Left lung (tissue), 10 donors: ENCODE data around the gene GDPD5. TPM values are rescaled to one million over a fixed set of nuclear protein-coding genes. Genes with fewer than 3 reads are reported as not detected.
A peak's percentile ranks its signal among the peaks of the same experiment; 100 is the strongest.

Source experiments
- ATAC-seq: fragments of 200-7000 bp; cut with Tn5 transposase; one replicate; pipeline ENCODE4 v1.9.1; 2020; ENCODE audit warnings: moderate library complexity
- DNase-seq, 4 donors: peaks; one replicate each; pipeline ENCODE4 v3.0.0-alpha.2; 2013 to 2020
- H3K27ac ChIP-seq, 2 donors: fragments of 200-600 bp; sonication (generic) in 1 of 2; one replicate each; pipeline versions ENCODE4 v1.5.0 to v1.8.0; 2020 to 2021
- H3K27me3 ChIP-seq, 2 donors: fragments of 200-600 bp; sonication (generic) in 1 of 2; one replicate each; pipeline versions ENCODE4 v1.5.0 to v1.8.0; 2020 to 2021
- H3K36me3 ChIP-seq, 2 donors: fragments of 200-600 bp; sonication (generic) in 1 of 2; one replicate each; pipeline versions ENCODE4 v1.5.0 to v1.8.0; 2020 to 2021
- H3K4me1 ChIP-seq, 2 donors: fragments of 200-600 bp; one replicate each; pipeline ENCODE4 v1.8.0; 2021
- H3K4me3 ChIP-seq, 2 donors: fragments of 200-600 bp; sonication (generic) in 1 of 2; one replicate each; pipeline versions ENCODE4 v1.5.0 to v1.8.0; 2020 to 2021; ENCODE audit warnings: mild to moderate bottlenecking in 1 of 2
- H3K9me3 ChIP-seq, 2 donors: fragments of 200-600 bp; sonication (generic) in 1 of 2; one replicate each; pipeline versions ENCODE4 v1.5.0 to v1.8.0; 2020 to 2021
- CTCF ChIP-seq, 2 donors: fragments of 200-600 bp; sonication (generic) in 1 of 2; IDR thresholded peaks; one replicate each; pipeline versions ENCODE4 v1.5.0 to v1.8.0; 2021; ENCODE audit warnings: antibody characterized with exemption in 2 of 2
- intact Hi-C, 2 donors: fragments of 100-400 bp; cut with DNase I; formaldehyde crosslinking; loops; one replicate each; pipeline versions ENCODE4 v1.11.2 to v1.14.2; 2022
- polyA plus RNA-seq, 6 donors: library from polyadenylated mRNA; unstranded; fragments of 120-200 nt; gene quantifications; one replicate each; pipeline ENCODE4 v1.2.1, GENCODE V29; 2013; ENCODE audit not compliant: insufficient read length in 6 of 6
- total RNA-seq, 2 donors: library from RNA; stranded (reverse); fragmentation: NEBNext Ultra II Directional; extraction: Animal tissue kit (Norgen Biotek cat#: 25700); gene quantifications; one replicate each; pipeline ENCODE4 v1.2.1, GENCODE V29; 2021
- donor health status: DM: no; HTN: yes; CAD: no.
- donor health status: DM: no; HTN: no; CAD: no.

The GDPD5 gene
- total and polyA plus RNA-seq, 8 donors = 10.5 to 34.8 (median 27.6) TPM

DNA sequence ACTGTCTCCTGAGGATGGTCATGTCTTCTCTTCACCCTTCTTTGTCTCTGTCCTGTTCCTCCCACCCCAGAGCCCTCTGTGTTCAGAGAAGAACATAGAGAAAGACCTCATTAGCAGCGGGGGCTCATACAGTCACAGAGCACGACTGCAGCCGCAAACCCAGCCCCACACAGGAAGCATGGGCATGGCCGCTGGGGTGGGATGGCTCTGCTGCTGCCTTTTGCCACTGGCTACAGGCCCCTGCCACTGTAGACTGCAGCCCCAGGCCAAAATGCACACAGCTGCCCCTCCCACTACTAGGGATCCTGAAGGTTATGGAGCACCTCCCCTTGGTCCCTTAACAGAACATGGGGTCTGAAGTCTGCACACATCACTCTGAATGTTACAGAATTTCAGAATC lies 57.9 kb downstream of the GDPD5 start:
- peaks cover 4 to 13% of the 10 kb centered on the region in 2 donors for H3K4me1 ChIP-seq
- no peak for TF ChIP-seq CTCF (IDR thresholded peaks at IDR 0.05)
- no peak overlapping the region for H3K27ac ChIP-seq
- intact Hi-C loops = no loop called here
- no peak for ATAC-seq
- no peaks in the 10 kb centered on the region for H3K36me3 ChIP-seq
- no peak overlapping the region for H3K4me3 ChIP-seq
- H3K9me3 ChIP-seq = no peaks in the 10 kb centered on the region
- peak in 1 of 4 donors; percentile 43 for DNase-seq
- no peaks in the 10 kb centered on the region for H3K27me3 ChIP-seq

- ATAC-seq (no peak), DNase-seq (peak in 1 of 4 donors; percentile 55)
- no peaks in the 10 kb centered on the region for H3K36me3 ChIP-seq
- no peaks in the 10 kb centered on the region for H3K27me3 ChIP-seq
- no peak overlapping the region for H3K4me3 ChIP-seq
- TF ChIP-seq CTCF (IDR thresholded peaks at IDR 0.05) = no peak
- peaks cover 4 to 13% of the 10 kb centered on the region in 2 donors for H3K4me1 ChIP-seq
- intact Hi-C loops = no loop called here
- H3K27ac ChIP-seq = no peak overlapping the region
- no peaks in the 10 kb centered on the region for H3K9me3 ChIP-seq
Observed at GRCh38 chr11:75467311-75467710, 58.4 kb downstream of the GDPD5 start.

- Histone ChIP-seq H3K36me3 (no peaks in the 10 kb centered on the region), H3K4me3 (no peak overlapping the region), H3K4me1 (peaks cover 4 to 13% of the 10 kb centered on the region in 2 donors), H3K27me3 (no peaks in the 10 kb centered on the region), H3K27ac (no peak overlapping the region), H3K9me3 (no peaks in the 10 kb centered on the region)
- intact Hi-C loops = no loop called here
- TF ChIP-seq CTCF (IDR thresholded peaks at IDR 0.05) = no peak
- ATAC-seq = no peak
- peak in 1 of 4 donors; percentile 60 for DNase-seq
Observed at GRCh38 chr11:75465701-75466531, 59.8 kb downstream of the GDPD5 start.

DNA sequence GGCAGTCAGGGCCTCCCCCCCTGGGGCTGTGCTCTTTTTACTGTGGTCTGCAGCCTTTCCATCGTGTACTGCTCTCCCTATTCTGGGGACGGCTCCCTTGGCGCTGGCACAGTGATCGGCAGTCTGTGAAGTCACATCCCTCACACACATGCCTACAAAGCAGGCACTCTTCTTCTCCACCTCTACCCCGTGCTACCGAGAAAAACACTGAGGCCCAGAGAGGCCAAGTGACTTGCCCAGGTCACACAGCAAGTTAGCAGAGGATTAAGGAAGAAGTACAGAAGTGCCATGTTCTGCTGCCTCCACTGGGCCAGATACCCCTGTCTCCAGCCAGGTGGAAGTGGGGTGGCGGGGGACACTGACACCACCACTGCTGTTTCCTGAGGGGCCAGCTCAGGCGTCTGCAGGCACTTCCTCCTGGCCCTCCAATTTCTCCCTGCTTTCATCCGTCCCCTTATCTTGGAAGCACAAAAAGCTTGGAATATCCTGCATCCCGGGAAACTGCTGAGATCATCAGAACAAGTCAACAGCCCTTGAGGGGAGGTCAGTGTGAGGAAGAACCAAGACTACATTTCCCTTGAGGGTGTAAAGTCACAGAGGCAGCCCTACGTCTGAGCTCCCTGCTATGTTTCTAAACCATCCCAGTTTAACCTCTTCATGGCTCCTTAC lies 62.5 kb downstream of the GDPD5 start:
- Histone ChIP-seq H3K27me3 (no peaks in the 10 kb centered on the region), H3K4me3 (no peak overlapping the region), H3K4me1 (peaks cover 0 to 5% of the 10 kb centered on the region in 2 donors), H3K9me3 (no peaks in the 10 kb centered on the region), H3K27ac (no peak overlapping the region), H3K36me3 (no peaks in the 10 kb centered on the region)
- no peak for ATAC-seq
- intact Hi-C loops = no loop called here
- no peak for TF ChIP-seq CTCF (IDR thresholded peaks at IDR 0.05)
- peak in 2 of 4 donors; percentile 31 to 54 for DNase-seq

DNA sequence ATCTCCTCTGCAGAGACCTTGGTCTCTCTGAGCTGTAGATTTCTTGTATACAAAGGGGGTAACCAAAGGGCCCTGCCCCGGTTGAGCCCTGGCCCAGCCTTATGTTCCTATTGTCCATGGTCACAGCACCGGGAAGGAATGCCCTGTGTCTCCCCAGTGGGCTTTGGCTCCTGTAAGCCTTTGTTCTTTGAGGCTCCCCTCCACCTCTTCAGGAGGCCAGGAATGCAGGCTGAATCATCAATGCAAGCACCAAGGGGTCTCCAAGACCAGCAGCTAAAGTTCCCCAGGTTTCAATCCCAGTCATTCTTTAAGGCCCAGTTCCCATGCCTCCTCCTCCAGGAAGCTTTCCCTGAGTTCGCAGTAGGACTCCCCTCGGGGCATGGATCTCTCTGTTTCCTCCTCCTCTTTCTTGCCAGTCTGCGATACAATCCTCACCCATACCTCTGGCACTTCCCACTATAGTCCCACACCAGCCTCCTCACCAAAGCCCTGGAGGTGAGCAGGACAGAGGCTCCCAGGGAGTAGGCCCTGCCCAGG lies 63.6 kb downstream of the GDPD5 start:
- no peak for DNase-seq
- no peak for TF ChIP-seq CTCF (IDR thresholded peaks at IDR 0.05)
- no peak overlapping the region for H3K27ac ChIP-seq
- intact Hi-C loops = no loop called here
- no peak overlapping the region for H3K4me3 ChIP-seq
- no peak for ATAC-seq
- no peaks in the 10 kb centered on the region for H3K36me3 ChIP-seq
- H3K4me1 ChIP-seq = peaks cover 0 to 5% of the 10 kb centered on the region in 2 donors
- no peaks in the 10 kb centered on the region for H3K27me3 ChIP-seq
- H3K9me3 ChIP-seq = no peaks in the 10 kb centered on the region
